Right atrium auricular region (tissue), 2 donors: ENCODE measurements around the gene KIF13A. TPM values are rescaled to one million over a fixed set of nuclear protein-coding genes. Genes with fewer than 3 reads are reported as not detected.
A peak's percentile ranks its signal among the peaks of the same experiment; 100 is the strongest.

Source experiments
- DNase-seq: peaks from one replicate; pipeline ENCODE4 v3.0.0-alpha.2; 2019; ENCODE audit warnings: low spot score
- H3K27ac ChIP-seq, 2 donors: fragments of 200-600 bp; sonication (generic); 1 replicate in 1 of 2; 2 replicates in 1 of 2; pipeline ENCODE4 v1.5.1; 2016 to 2019
- H3K27me3 ChIP-seq, 2 donors: fragments of 200-600 bp; sonication (generic); one replicate each; pipeline versions ENCODE4 v1.5.1 to v1.6.0; 2017 to 2019
- H3K36me3 ChIP-seq: fragments of 200-600 bp; sonication (generic); one replicate; pipeline ENCODE4 v1.5.1; 2016
- H3K4me1 ChIP-seq, 2 donors: fragments of 200-600 bp; sonication (generic); one replicate each; pipeline versions ENCODE4 v1.5.1 to v1.6.0; 2017 to 2019
- H3K4me3 ChIP-seq, 2 donors: fragments of 200-600 bp; sonication (generic); 1 replicate in 1 of 2; 2 replicates in 1 of 2; pipeline ENCODE4 v1.5.1; 2017 to 2019; ENCODE audit warnings: mild to moderate bottlenecking in 1 of 2, moderate library complexity in 1 of 2
- H3K9me3 ChIP-seq, 2 donors: fragments of 200-600 bp; sonication (generic); one replicate each; pipeline ENCODE4 v1.5.1; 2019
- total RNA-seq, 2 donors: library from RNA; depleted of rRNA; stranded (reverse); fragments of >200 nt; gene quantifications; one replicate each; pipeline ENCODE4 v1.1.0, GENCODE V29; 2016
- TF ChIP-seq, protein P1 (sequence below), 2 donors: fragments of 200-600 bp; sonication (generic); IDR thresholded peaks; one replicate each; pipeline ENCODE4 v1.5.1; 2019; ENCODE audit warnings: antibody characterized with exemption in 2 of 2

Gene KIF13A
- total RNA-seq, 2 donors from 2014 or later = 56.6 to 68.3 TPM

DNA sequence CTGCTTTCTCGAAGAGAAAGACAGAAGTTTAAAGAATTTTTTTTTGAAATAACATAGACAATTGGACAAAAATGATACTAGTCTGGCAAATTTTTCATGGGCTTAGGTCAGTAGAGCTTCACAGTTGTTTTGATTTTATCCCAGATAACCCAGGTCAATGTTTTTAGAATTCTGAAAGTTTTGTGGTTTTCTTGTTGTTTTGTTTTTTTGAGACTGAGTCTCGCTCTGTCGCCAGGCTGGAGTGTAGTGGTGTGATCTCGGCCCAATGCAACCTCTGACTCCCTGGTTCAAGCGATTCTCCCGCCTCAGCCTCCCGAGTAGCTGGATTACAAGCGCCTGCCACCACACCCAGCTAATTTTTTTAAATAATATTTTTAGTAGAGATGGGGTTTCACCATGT, 22.8 kb downstream of the KIF13A start:
- H3K27ac ChIP-seq = peak overlapping the region; percentile 10 to 53
- TF ChIP-seq, protein P1, sequence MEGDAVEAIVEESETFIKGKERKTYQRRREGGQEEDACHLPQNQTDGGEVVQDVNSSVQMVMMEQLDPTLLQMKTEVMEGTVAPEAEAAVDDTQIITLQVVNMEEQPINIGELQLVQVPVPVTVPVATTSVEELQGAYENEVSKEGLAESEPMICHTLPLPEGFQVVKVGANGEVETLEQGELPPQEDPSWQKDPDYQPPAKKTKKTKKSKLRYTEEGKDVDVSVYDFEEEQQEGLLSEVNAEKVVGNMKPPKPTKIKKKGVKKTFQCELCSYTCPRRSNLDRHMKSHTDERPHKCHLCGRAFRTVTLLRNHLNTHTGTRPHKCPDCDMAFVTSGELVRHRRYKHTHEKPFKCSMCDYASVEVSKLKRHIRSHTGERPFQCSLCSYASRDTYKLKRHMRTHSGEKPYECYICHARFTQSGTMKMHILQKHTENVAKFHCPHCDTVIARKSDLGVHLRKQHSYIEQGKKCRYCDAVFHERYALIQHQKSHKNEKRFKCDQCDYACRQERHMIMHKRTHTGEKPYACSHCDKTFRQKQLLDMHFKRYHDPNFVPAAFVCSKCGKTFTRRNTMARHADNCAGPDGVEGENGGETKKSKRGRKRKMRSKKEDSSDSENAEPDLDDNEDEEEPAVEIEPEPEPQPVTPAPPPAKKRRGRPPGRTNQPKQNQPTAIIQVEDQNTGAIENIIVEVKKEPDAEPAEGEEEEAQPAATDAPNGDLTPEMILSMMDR (IDR thresholded peaks at IDR 0.05) = no peak
- peaks cover 0 to 75% of the 10 kb centered on the region in 2 donors for H3K4me1 ChIP-seq
- no peak overlapping the region for H3K4me3 ChIP-seq
- no peaks in the 10 kb centered on the region for H3K27me3 ChIP-seq
- H3K36me3 ChIP-seq = no peaks in the 10 kb centered on the region
- no peak for DNase-seq
- no peaks in the 10 kb centered on the region for H3K9me3 ChIP-seq

DNA sequence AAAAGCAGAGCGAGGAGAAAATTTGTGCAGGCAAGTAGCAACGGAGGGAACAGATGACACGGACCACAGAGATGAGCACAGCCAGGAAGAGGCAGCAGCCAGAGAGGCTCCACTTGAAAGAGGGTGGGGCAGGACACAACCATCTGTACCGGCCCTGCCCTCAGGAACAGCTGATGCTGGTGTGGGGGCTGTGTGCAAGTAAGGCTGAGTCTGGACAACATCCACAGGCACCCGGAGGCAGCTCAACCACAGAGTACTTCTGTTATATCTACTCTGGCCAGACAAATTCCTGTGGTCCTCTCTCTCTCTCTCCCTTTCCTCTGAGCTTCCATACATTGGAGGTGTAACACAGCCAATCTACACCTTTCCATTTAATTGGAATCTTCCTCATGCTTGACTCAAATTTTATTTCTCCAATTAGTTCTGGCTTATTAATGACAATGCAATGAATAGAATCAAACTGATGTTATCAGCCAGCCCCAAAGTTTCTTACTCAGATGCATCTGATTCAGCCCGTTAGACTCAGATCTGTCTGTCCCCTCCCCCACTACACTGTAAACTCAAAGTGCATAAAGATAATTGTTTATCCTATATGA, 24.9 kb downstream of the KIF13A start:
- peak; percentile 73 for DNase-seq
- Histone ChIP-seq H3K36me3 (no peaks in the 10 kb centered on the region), H3K27me3 (no peaks in the 10 kb centered on the region), H3K4me1 (peaks cover 0 to 70% of the 10 kb centered on the region in 2 donors), H3K27ac (peak overlapping the region; percentile 43 to 73), H3K9me3 (no peaks in the 10 kb centered on the region), H3K4me3 (peak overlapping the region in 1 of 2 donors; percentile 7)
- TF ChIP-seq, protein P1 (IDR thresholded peaks at IDR 0.05) = no peak

DNA sequence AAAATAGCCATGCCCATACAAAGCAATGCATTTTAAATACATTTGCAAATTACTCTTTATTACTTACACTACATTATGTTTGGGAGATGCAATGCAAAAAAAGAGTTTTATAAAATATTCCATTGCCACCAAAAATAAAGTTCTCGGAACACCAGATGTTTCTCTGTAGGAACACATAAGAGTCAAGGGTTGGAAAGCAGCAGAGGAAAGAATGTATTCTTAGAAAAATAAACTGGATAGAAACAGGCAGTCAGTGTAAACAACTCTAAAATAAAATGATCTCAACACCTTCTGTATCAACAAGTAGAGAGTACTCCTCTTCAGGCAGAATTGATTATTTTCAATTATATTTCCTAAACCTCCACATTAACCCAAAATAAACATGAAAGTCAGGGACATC, 28.1 kb downstream of the KIF13A start:
- no peak for DNase-seq
- H3K27me3 ChIP-seq = no peaks in the 10 kb centered on the region
- peaks cover 0 to 68% of the 10 kb centered on the region in 2 donors for H3K4me1 ChIP-seq
- no peaks in the 10 kb centered on the region for H3K9me3 ChIP-seq
- no peaks in the 10 kb centered on the region for H3K36me3 ChIP-seq
- no peak overlapping the region for H3K4me3 ChIP-seq
- TF ChIP-seq, protein P1 (IDR thresholded peaks at IDR 0.05) = no peak
- peak overlapping the region in 1 of 2 donors; percentile 37 for H3K27ac ChIP-seq

DNA sequence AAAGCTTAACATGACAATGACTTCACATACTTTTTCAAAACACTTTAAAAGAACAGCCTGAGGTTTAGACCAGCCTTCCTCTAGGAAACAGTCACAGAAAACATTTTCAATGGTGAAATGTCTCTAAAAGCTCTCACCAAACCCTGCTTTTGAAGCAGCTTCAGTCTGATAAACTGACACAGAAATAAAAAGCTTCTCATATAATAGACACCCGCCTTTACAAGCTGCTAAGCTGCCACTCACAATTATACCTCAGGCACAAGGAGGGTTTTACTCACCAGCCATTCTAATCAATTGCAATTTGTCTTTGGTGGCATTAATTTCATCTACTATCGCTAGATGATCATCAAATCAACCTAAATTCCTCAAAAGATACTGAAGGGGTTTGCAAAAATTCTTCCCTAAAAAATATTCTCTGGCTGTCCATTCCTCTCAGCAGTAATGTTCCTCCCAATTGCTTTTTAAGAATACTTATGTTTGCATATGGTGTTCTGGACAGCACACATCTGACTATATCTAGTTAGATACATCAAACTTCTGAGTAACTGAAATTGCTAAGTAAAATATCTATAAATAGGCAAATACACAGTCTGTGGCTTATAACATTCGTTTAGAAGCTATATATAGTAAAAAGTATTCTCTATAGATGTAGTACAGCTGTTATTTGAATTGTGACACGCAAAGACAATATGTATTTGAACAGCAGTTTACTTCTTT, 29.4 kb downstream of the KIF13A start:
- H3K27me3 ChIP-seq = no peaks in the 10 kb centered on the region
- peaks cover 0 to 66% of the 10 kb centered on the region in 2 donors for H3K4me1 ChIP-seq
- H3K27ac ChIP-seq = peak overlapping the region; percentile 35 to 54
- H3K36me3 ChIP-seq = no peaks in the 10 kb centered on the region
- TF ChIP-seq, protein P1 (IDR thresholded peaks at IDR 0.05) = no peak
- no peak overlapping the region for H3K4me3 ChIP-seq
- DNase-seq = no peak
- H3K9me3 ChIP-seq = no peaks in the 10 kb centered on the region

DNA sequence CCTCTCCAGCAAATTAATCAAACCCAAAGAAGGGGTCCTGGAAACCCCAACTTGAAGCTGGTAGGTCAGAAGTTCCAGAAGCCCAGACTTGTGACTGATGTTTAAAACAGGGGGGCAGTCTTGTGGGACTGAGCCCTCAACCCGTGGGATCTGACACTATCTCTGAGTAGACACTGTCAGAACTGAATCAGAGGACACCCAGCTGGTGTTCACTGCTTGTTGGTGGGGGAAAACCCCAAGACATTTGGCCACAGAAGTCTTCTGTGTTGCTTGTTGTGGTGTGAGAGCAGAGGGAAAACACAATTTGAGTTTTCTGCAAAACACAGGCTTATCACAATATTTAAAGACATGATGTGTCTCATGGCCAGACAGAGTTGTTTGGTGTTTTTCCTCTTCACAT, 29.9 kb downstream of the KIF13A start:
- peaks cover 0 to 60% of the 10 kb centered on the region in 2 donors for H3K4me1 ChIP-seq
- H3K4me3 ChIP-seq = no peak overlapping the region
- no peaks in the 10 kb centered on the region for H3K27me3 ChIP-seq
- no peaks in the 10 kb centered on the region for H3K36me3 ChIP-seq
- TF ChIP-seq, protein P1 (IDR thresholded peaks at IDR 0.05) = no peak
- no peaks in the 10 kb centered on the region for H3K9me3 ChIP-seq
- peak overlapping the region; percentile 35 to 54 for H3K27ac ChIP-seq
- no peak for DNase-seq
